Immature natural killer cell (primary cell): ENCODE measurements around the gene IRF1. TPM values are rescaled to one million over a fixed set of nuclear protein-coding genes. Genes with fewer than 3 reads are reported as not detected.

Source experiments
- DNase-seq, 3 donors: peaks; one replicate each; pipeline ENCODE4 v3.0.0; 2022; ENCODE audit warnings: mixed read lengths in 1 of 3
- H3K27ac Mint-ChIP-seq, 6 donors: one replicate each; pipeline ENCODE4 v1.8.0; 2020; ENCODE audit warnings: mixed read lengths in 6 of 6, mild to moderate bottlenecking in 5 of 6, inconsistent platforms in 4 of 6, moderate library complexity in 3 of 6
- H3K27me3 Mint-ChIP-seq, 3 donors: one replicate each; pipeline ENCODE4 v1.8.0; 2020 to 2021; ENCODE audit warnings: low read depth in 3 of 3, mild to moderate bottlenecking in 3 of 3, mixed read lengths in 3 of 3, moderate library complexity in 3 of 3, inconsistent platforms in 1 of 3
- H3K36me3 Mint-ChIP-seq, 3 donors: one replicate each; pipeline ENCODE4 v1.8.0; 2020; ENCODE audit warnings: mixed read lengths in 3 of 3, inconsistent platforms in 2 of 3, mild to moderate bottlenecking in 2 of 3
- H3K4me1 Mint-ChIP-seq, 2 donors: one replicate each; pipeline ENCODE4 v1.8.0; 2020; ENCODE audit warnings: inconsistent platforms in 2 of 2, mild to moderate bottlenecking in 2 of 2, mixed read lengths in 2 of 2, moderate library complexity in 1 of 2
- H3K4me3 Mint-ChIP-seq, 5 donors: one replicate each; pipeline ENCODE4 v1.8.0; 2020; ENCODE audit warnings: mild to moderate bottlenecking in 5 of 5, mixed read lengths in 5 of 5, inconsistent platforms in 3 of 5, moderate library complexity in 3 of 5
- H3K9me3 Mint-ChIP-seq, 6 donors: one replicate each; pipeline ENCODE4 v1.8.0; 2020; ENCODE audit warnings: mild to moderate bottlenecking in 6 of 6, mixed read lengths in 6 of 6, inconsistent platforms in 4 of 6, moderate library complexity in 3 of 6
- polyA plus RNA-seq, 3 donors: library from polyadenylated mRNA; unstranded; fragments of 300-500 nt; fragmentation: Illumina TruSeq; gene quantifications; one replicate each; pipeline ENCODE4 v1.2.3, GENCODE V29; 2021

The IRF1 gene
- polyA plus RNA-seq, 3 donors from 2014 or later = 349 to 460 (median 371) TPM

GRCh38 chr5:132497488-132497997, 7.0 kb upstream of the IRF1 start:
- no peaks in the 10 kb centered on the region for H3K9me3 Mint-ChIP-seq
- H3K27me3 Mint-ChIP-seq = peaks cover 0 to 10% (median 6%) of the 10 kb centered on the region in 3 donors
- peaks cover 64 to 76% of the 10 kb centered on the region in 2 donors for H3K4me1 Mint-ChIP-seq
- H3K36me3 Mint-ChIP-seq = no peaks in the 10 kb centered on the region
- DNase-seq = no peak
- peak overlapping the region; percentile 84 to 98 (median 96) for H3K4me3 Mint-ChIP-seq
- H3K27ac Mint-ChIP-seq = peak overlapping the region; percentile 93 to 99 (median 97)

DNA sequence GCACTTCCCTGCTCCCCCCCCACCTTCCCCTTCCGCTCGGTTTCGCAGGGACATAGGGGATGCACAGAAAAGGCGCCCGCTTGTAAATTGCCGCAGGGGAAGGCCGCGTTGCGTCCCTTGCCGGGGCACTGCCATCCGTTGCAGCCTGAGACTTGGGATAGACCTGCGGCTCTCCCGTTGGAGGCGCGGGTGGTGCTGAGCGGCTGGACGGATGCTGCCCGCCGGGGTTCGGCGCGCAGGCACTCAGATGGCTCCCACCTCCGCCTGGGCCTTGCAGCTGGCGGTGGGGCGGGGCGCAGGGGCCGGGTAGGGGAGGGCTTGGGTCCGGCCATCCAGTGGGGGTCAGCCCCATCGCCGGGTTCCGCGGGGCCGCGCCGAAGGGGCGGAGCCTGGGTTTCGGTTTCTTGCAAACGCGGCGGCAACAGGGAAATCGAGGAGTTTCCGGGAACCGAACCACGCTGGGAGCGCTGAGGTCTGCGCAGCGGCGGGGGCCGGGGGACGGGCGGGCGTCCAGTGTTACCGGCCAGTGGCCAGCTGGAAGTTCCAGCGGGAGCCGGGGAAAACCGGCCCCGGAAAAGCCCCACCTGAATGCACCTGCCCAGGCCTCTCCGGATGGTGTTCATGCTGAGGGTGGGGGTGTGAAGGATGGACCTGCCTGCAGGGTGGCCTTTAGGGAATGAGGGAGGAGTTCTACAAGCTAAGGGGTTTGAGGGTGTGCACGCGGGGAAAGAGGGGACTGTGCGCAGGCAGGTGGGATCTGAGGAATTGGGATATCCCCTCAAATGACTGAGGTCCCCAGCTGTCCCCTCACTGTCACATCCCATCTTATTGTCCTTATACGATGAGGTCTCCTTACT, 6.3 kb upstream of the IRF1 start:
- peak overlapping the region; percentile 94 to 98 (median 96) for H3K4me3 Mint-ChIP-seq
- peaks cover under 1 to 11% (median 6%) of the 10 kb centered on the region in 3 donors for H3K27me3 Mint-ChIP-seq
- H3K4me1 Mint-ChIP-seq = peaks cover 69 to 83% of the 10 kb centered on the region in 2 donors
- no peaks in the 10 kb centered on the region for H3K9me3 Mint-ChIP-seq
- DNase-seq = peak; percentile 68 to 73 (median 70)
- H3K27ac Mint-ChIP-seq = peak overlapping the region; percentile 93 to 99 (median 97)
- H3K36me3 Mint-ChIP-seq = no peaks in the 10 kb centered on the region

GRCh38 chr5:132496191-132496630, 5.6 kb upstream of the IRF1 start:
- Mint-ChIP-seq H3K4me3 (peak overlapping the region; percentile 94 to 98 (median 96)), H3K4me1 (peaks cover 73 to 86% of the 10 kb centered on the region in 2 donors), H3K27me3 (peaks cover 5 to 13% (median 6%) of the 10 kb centered on the region in 3 donors), H3K9me3 (no peaks in the 10 kb centered on the region), H3K36me3 (no peaks in the 10 kb centered on the region), H3K27ac (peak overlapping the region; percentile 93 to 99 (median 97))
- DNase-seq = peak; percentile 73 to 78 (median 75)

DNA sequence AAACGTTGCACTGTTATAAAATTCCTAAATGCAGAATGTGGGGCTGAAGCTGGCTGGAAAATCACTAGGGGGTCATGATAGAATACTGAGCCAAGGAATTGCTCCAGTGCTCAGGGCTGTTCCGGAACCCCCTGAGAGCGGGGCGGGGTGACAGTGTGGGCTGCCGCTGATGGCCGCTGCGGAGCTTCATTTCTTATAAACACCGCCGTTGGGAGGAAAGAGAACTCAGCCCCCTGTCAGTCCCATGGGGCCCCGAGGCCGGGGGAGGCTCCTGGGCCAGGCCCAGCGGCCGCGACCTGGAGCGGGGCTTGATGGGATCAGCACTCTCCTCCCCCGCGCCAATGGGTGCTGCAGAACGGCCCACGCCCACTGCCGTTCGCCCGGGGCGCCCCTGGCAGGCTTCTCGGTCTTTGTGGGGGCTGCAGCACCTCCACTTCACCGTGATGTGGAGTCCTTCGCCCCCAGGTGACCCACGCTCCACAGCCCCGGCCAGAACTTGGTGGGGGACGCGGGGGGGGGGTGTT, 5.2 kb upstream of the IRF1 start:
- H3K4me3 Mint-ChIP-seq = peak overlapping the region; percentile 94 to 98 (median 96)
- no peaks in the 10 kb centered on the region for H3K36me3 Mint-ChIP-seq
- H3K4me1 Mint-ChIP-seq = peaks cover 70 to 83% of the 10 kb centered on the region in 2 donors
- peak; percentile 72 to 74 (median 72) for DNase-seq
- H3K9me3 Mint-ChIP-seq = no peaks in the 10 kb centered on the region
- peaks cover 6 to 16% (median 8%) of the 10 kb centered on the region in 3 donors for H3K27me3 Mint-ChIP-seq
- H3K27ac Mint-ChIP-seq = peak overlapping the region; percentile 97 to 99 (median 97)

DNA sequence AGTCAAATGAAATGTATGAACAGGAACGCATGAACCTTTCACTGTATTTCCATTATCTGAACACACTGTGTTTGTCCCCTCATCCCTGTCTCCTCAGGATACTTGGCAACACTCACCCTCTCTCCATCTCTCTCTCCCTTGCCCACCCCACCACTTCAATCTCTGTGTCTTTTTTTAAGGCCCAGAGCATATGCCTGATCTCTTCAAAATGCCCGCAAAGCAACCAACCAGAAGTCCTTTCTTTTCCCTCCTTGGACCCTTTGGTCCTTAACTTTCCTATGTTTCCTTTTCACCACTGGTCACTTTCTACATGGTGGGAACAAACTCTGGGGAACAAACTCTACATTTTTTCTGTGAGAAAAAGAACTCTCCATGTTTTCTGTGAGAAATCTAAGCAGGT, 3.2 kb upstream of the IRF1 start:
- Mint-ChIP-seq H3K9me3 (peaks cover 0 to 3% (median 0%) of the 10 kb centered on the region in 6 donors), H3K4me1 (peaks cover 55 to 67% of the 10 kb centered on the region in 2 donors), H3K27me3 (peaks cover 18 to 32% (median 21%) of the 10 kb centered on the region in 3 donors), H3K36me3 (peaks cover 8 to 12% (median 9%) of the 10 kb centered on the region in 3 donors), H3K27ac (peak overlapping the region; percentile 94 to 99 (median 97)), H3K4me3 (peak overlapping the region; percentile 24 to 82 (median 38))
- DNase-seq = no peak

GRCh38 chr5:132493241-132493640, 2.7 kb upstream of the IRF1 start:
- H3K27ac Mint-ChIP-seq = peak overlapping the region; percentile 94 to 99 (median 97)
- peak overlapping the region in 2 of 5 donors; percentile 13 to 18 for H3K4me3 Mint-ChIP-seq
- no peak for DNase-seq
- peaks cover 0 to 3% (median 0%) of the 10 kb centered on the region in 6 donors for H3K9me3 Mint-ChIP-seq
- peaks cover 22 to 38% (median 25%) of the 10 kb centered on the region in 3 donors for H3K27me3 Mint-ChIP-seq
- peaks cover 57 to 67% of the 10 kb centered on the region in 2 donors for H3K4me1 Mint-ChIP-seq
- H3K36me3 Mint-ChIP-seq = peaks cover 14 to 18% (median 14%) of the 10 kb centered on the region in 3 donors

- H3K36me3 Mint-ChIP-seq = peaks cover 21 to 25% (median 21%) of the 10 kb centered on the region in 3 donors
- peaks cover 0 to 3% (median 0%) of the 10 kb centered on the region in 6 donors for H3K9me3 Mint-ChIP-seq
- no peak for DNase-seq
- H3K4me3 Mint-ChIP-seq = peak overlapping the region; percentile 67 to 93 (median 89)
- H3K4me1 Mint-ChIP-seq = peaks cover 64 to 68% of the 10 kb centered on the region in 2 donors
- H3K27me3 Mint-ChIP-seq = peaks cover 29 to 44% (median 32%) of the 10 kb centered on the region in 3 donors
- H3K27ac Mint-ChIP-seq = peak overlapping the region; percentile 97 to 99 (median 98)
These were observed 2.0 kb upstream of the IRF1 start for GRCh38 chr5:132492386-132493125.

DNA sequence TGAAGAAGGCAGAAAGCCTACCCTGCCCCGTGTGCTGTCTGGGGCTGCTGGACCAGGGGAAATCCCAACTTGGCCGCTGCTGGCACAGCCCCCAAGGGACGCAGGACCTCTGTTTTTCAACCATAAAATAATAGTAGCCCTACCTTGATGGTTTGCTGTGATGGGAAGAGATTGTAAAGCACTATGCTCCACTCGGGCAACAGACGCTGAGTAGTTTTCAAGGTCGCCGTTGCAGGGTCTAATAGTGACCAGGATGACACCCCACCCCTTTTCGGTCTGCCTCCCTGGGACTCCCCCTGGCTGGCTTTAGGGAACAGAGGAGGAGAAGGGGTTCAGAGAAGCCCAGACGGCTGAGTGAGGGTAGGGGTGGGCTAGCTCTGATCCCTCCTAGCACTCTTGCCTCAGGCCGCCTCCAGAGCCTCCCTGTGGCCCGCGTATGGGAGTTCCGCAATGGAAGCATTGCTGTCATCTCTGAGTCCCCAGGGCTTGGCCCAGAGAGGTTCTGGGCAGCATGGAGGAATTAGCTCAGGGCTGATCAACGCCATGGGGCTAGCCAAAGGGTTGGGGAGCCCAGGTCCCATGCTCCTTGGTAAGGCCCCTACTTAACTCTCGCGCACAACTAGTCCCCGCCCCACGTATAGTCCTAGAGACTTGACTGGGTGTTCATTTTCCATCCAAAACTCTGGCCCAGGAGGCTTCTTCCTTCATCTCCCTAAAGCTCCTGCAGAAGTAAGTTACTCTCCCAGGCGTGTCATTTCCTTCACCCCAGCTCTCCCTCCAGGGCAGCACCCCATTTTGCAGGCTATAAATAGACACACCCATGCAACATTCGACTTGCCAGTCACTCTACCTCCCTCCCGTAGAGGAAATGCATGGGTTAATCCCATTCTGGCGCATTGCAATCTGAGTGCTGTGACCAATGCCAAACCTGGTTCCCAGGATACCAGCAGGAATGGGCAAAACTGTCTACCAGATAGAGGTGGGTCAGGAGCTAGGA, 1.1 kb upstream of the IRF1 start:
- H3K4me1 Mint-ChIP-seq = peaks cover 68 to 71% of the 10 kb centered on the region in 2 donors
- H3K27me3 Mint-ChIP-seq = peaks cover 37 to 48% (median 41%) of the 10 kb centered on the region in 3 donors
- peak overlapping the region; percentile 97 to 99 (median 98) for H3K27ac Mint-ChIP-seq
- peaks cover 29 to 34% (median 30%) of the 10 kb centered on the region in 3 donors for H3K36me3 Mint-ChIP-seq
- H3K4me3 Mint-ChIP-seq = peak overlapping the region; percentile 87 to 93 (median 89)
- peak in 2 of 3 donors; percentile 50 to 55 for DNase-seq
- H3K9me3 Mint-ChIP-seq = peaks cover 0 to 3% (median 0%) of the 10 kb centered on the region in 6 donors

GRCh38 chr5:132489871-132490483, 596 bp downstream of the IRF1 start:
- peak in 1 of 3 donors; percentile 63 for DNase-seq
- Mint-ChIP-seq H3K9me3 (peaks cover 0 to 3% (median 0%) of the 10 kb centered on the region in 6 donors), H3K36me3 (peaks cover 44 to 50% (median 46%) of the 10 kb centered on the region in 3 donors), H3K27ac (peak overlapping the region; percentile 94 to 99 (median 96)), H3K4me1 (peaks cover 76 to 79% of the 10 kb centered on the region in 2 donors), H3K4me3 (peak overlapping the region; percentile 95 to 98 (median 97)), H3K27me3 (peaks cover 50 to 60% (median 53%) of the 10 kb centered on the region in 3 donors)

DNA sequence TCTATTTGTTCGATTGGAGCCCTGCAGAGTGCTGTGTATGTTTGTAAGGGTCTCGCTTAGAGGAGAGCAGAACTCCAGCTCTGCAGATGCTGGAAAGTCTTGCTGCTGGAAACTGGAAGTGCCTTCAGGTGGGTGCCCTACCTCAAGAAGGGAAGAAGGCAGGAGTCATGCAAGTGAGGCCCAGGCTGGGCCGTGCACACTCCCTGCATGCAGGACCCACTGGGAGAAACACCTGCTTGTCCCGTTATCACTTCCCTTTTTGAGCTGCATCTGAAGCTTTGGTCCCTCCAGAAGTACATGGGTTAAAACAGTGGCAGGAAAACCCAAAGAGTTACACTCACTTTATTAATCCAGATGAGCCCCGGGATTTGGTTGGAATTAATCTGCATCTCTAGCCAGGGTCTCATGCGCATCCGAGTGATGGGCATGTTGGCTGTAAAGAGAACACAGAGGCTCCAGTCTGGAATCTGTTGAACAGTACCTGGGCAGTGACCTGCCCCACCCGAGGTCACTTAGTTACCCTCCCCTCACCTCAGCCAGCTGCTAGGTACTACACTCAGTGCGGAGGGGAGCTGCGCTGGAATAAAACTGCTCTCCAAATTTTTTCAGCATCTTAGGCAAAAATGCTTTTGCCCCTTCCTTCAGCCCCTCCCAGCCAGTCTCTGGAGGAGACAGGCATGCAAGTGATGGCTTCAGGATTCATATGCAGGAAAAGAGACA, 1.4 kb downstream of the IRF1 start:
- peak overlapping the region; percentile 94 to 99 (median 96) for H3K27ac Mint-ChIP-seq
- peak in 2 of 3 donors; percentile 22 to 27 for DNase-seq
- peaks cover 76 to 79% of the 10 kb centered on the region in 2 donors for H3K4me1 Mint-ChIP-seq
- peaks cover 56 to 68% (median 59%) of the 10 kb centered on the region in 3 donors for H3K27me3 Mint-ChIP-seq
- H3K36me3 Mint-ChIP-seq = peaks cover 50 to 57% (median 52%) of the 10 kb centered on the region in 3 donors
- peaks cover 0 to 3% (median 0%) of the 10 kb centered on the region in 6 donors for H3K9me3 Mint-ChIP-seq
- peak overlapping the region; percentile 95 to 98 (median 97) for H3K4me3 Mint-ChIP-seq

- peak overlapping the region; percentile 95 to 98 (median 97) for H3K4me3 Mint-ChIP-seq
- no peak for DNase-seq
- peak overlapping the region; percentile 94 to 99 (median 96) for H3K27ac Mint-ChIP-seq
- peaks cover 0 to 3% (median 0%) of the 10 kb centered on the region in 6 donors for H3K9me3 Mint-ChIP-seq
- H3K4me1 Mint-ChIP-seq = peaks cover 76 to 79% of the 10 kb centered on the region in 2 donors
- peaks cover 55 to 63% (median 58%) of the 10 kb centered on the region in 3 donors for H3K36me3 Mint-ChIP-seq
- peaks cover 59 to 72% (median 64%) of the 10 kb centered on the region in 3 donors for H3K27me3 Mint-ChIP-seq
These were observed 2.0 kb downstream of the IRF1 start for GRCh38 chr5:132488590-132488989.
